Measurements from ENCODE around the gene CYP4F2.
"Not testable (repeated sequence)": the region's sequence is repeated elsewhere in the genome, so short reads cannot be mapped to it uniquely, and the experiment has no call there.

The CYP4F2 gene

GRCh38 chr19:15899561-15899960 lies 1.7 kb upstream of the CYP4F2 start:
- DNase-seq, result not testable (repeated sequence)

- DNase-seq, result no peak
These were observed 692 bp downstream of the CYP4F2 start for GRCh38 chr19:15897026-15897737.

DNA sequence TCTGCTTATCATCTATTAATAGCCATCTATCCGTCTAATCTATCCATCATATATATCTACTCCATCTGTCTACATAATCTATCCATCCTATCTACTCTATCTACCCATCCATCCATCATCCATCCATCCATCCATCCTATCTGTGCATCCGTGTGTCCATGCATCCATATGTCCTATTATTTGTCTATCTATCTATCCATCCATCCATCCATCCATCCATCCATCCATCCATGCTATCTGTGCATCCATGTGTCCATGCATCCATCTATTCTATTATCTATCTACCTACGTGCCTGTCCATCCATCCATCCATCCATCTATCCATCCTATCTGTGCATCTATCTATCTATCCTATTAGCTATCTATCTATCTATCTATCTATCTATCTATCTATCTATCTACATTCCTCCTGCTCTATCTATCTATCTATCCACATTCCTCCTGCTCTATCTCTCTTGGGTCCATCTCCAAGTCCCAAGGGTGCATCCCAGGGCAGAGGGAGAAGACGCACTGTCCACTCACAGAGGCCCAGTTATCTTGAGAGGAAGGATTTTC lies 1.9 kb downstream of the CYP4F2 start:
- no peak for DNase-seq

GRCh38 chr19:15894359-15894758 lies 3.5 kb downstream of the CYP4F2 start:
- DNase-seq, result no peak

- DNase-seq, result no peak
These were observed 4.4 kb downstream of the CYP4F2 start for GRCh38 chr19:15893477-15893876.

DNA sequence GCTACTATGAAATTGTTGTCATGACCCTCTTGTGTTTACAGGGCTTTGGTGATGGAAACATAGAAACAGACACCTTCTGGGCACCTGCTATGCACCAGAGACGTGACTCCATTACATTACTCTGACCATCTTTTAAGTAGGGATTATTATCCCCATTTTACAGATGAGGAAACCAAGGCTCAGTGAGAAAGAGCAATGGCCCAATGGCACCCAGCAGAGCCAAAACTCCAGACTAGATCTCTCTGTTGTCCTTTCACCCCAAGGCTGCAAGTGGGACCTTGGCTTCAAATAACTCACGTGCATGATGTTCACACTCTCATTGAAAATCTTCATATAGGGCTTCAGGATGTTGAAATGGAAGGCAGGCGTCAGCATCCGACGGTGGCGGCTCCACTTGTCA lies 5.9 kb downstream of the CYP4F2 start:
- no peak for DNase-seq

GRCh38 chr19:15891434-15891833 lies 6.4 kb downstream of the CYP4F2 start:
- DNase-seq, result no peak

DNA sequence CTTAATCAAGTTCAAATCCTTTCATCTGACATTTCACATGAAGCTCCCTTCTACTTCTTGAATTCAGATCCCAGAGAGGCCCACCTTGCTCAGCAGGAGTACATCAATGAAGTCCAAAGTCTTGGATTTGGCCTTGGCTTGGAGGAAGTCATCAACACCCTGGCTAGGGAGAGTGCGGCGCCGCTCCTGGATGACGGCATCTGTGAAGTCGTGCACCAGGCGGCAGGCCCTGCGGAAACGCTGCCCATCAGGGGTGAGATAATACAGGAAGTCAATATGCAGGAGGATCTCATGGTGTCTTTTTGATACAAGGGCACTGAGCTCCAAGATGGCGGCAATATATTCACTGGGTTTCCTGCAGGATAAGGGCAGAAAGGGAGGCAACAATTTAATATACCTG lies 8.5 kb downstream of the CYP4F2 start:
- not testable (repeated sequence) for DNase-seq

- no peak for DNase-seq
These were observed 12.0 kb downstream of the CYP4F2 start for GRCh38 chr19:15885919-15886318.

DNA sequence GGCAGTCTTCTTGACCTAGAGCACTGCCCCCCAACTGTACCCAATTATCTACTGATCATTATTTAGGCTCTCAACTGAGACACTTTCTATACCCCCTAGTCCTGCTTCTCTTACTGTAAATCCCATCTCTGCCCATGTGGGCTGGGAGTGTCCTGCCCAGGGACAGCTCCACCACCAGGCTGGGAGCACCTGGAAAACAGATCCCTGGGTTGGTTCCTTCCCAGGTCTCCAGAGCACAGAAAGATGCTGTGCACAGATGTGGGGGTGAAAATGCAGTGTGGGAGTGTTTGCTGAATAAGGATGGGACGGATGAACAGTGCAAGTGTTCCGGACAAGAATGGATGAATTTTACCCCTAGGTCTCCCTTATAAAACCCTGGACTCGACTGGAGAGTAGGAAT lies 12.7 kb downstream of the CYP4F2 start:
- no peak for DNase-seq

GRCh38 chr19:15883329-15883728 lies 14.5 kb downstream of the CYP4F2 start:
- not testable (repeated sequence) for DNase-seq

- no peak for DNase-seq
These were observed 22.9 kb downstream of the CYP4F2 start for GRCh38 chr19:15874821-15875474.

GRCh38 chr19:15873771-15874170 lies 24.1 kb downstream of the CYP4F2 start:
- not testable (repeated sequence) for DNase-seq

GRCh38 chr19:15871570-15871969 lies 26.3 kb downstream of the CYP4F2 start:
- DNase-seq, result no peak

- DNase-seq, result no peak
These were observed 28.0 kb downstream of the CYP4F2 start for GRCh38 chr19:15869873-15870272.

DNA sequence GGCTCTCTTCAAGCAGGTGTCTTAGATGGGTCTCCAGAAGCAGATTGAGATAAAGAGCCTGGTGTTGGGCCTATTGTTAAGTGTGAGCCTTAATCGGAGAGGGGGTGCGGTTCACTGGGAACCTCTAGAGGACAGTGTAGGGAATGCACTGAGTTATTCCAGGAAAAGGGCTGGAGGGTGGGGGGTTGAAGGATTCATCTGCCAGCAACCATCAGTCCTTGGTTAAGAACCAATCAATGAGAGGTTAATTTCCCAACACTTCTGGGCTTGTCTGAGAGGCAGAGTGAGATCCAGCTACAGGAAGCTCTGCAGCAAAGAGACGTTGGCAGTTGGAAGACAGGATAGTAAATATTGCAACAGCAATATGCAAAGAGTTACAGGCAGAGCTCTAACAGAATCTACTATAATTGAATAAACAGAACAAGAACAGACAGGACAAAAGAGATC lies 28.7 kb downstream of the CYP4F2 start:
- DNase-seq, result no peak

DNA sequence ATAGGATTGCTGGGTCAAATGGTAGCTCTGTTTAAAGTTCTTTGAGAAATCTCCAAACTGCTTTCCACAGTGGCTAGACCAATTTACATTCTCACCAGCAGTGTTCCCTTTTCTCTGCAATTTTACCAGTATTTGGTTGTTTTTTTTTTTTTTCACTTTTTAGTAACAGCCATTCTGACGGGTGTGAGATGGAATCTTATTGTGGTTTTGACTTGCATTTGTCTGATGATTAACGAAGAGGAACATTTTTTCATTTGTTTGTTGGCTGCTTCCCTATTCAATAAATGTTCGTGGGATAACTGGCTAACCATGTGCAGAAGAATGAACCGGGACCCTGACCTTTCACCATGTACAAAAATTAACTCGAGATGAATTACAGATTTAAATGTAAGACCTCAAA lies 31.2 kb downstream of the CYP4F2 start:
- no peak for DNase-seq

GRCh38 chr19:15864824-15865223 lies 33.0 kb downstream of the CYP4F2 start:
- DNase-seq, result no peak

- no peak for DNase-seq
These were observed 34.6 kb downstream of the CYP4F2 start for GRCh38 chr19:15863272-15863671.

DNA sequence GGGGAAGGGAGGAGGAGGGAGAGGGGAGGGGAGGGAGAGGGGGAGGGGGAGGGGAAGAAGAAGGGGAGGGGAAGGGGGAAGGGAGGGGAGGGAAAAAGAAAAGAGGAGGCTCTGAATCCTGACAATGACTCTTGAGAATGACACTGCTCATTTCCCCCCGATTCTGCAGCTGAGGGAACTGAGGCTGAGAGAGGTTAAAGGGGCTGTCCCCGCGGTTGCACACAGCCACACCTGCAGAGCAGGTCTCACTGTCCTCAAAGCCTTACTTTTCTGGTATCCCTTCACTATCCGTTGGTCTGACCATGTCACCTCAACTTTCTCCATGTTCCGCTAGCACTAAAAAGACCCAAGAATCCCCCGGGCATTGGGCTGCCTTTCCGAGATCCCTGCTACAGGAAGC lies 35.4 kb downstream of the CYP4F2 start:
- no peak for DNase-seq

- DNase-seq, result no peak
These were observed 37.4 kb downstream of the CYP4F2 start for GRCh38 chr19:15860522-15860921.

- DNase-seq, result no peak
These were observed 38.7 kb downstream of the CYP4F2 start for GRCh38 chr19:15859187-15859586.

DNA sequence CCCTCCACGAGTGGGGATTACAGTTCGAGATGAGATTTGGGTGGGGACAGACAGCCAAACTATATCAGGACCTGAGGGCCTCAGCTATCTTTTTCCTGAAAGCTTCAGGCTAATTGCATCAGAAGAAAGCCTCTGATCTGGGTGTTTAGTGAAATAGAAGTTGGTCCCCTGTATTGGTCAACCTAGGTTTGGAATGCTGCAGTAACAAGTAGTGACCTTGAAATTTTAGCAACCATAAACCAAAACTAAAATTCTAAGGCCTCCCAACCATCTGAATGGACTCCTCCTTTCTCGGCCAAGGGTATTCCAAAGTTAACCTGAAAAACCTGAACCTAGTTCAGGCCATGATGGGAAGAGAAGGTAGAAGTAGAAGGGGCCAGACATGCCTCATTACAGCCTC lies 47.5 kb downstream of the CYP4F2 start:
- no peak for DNase-seq

DNA sequence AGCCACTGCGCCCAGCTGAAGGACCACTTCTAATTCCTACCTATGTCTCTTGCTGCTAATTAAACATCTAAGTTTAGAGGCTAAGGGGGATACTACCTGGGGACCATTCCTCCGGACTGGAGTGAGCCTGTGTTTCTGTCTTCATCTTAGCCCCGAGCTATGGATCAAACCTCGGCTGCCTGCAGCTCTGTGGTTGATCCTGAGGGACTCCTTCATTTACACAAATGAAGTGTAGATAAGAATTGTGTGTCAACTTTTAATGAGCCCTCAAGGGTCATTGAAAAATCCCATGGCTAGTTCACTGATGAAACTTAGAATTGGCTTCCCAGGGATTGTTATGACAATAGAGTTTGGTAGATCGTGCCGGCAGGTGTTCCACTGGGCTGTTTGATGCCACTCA lies 51.0 kb downstream of the CYP4F2 start:
- DNase-seq, result no peak

GRCh38 chr19:15843894-15844222 lies 54.0 kb downstream of the CYP4F2 start:
- not testable (repeated sequence) for DNase-seq
